Calu3 (cell line): ENCODE measurements around the gene TMPRSS11B. TPM values are rescaled to one million over a fixed set of nuclear protein-coding genes. Genes with fewer than 3 reads are reported as not detected.
"Not testable (repeated sequence)": the region's sequence is repeated elsewhere in the genome, so short reads cannot be mapped to it uniquely, and the experiment has no call there.

Experiments
- BruUV-seq: library from RNA; stranded (reverse); fragments of 400-500 nt; replicated peaks from 2 replicates; lab custom pipeline; 2021; lab: Mats Ljungman, UMichigan
- CTCF ChIA-PET: fragments of 300-600 bp; sonication (Branson Sonifier 250); formaldehyde crosslinking; loops from one replicate; lab custom pipeline; 2022; ENCODE audit warnings: antibody characterized with exemption; lab: Charles Lee
- DNase-seq: peaks from one replicate; pipeline ENCODE4 v3.0.0; 2022
- H3K27ac Mint-ChIP-seq: one replicate; pipeline ENCODE4 v1.8.0; 2022; ENCODE audit warnings: mixed read lengths; ENCODE audit not compliant: unreplicated experiment
- H3K27me3 Mint-ChIP-seq: one replicate; pipeline ENCODE4 v1.8.0; 2022; ENCODE audit warnings: mixed read lengths; ENCODE audit not compliant: unreplicated experiment
- H3K36me3 Mint-ChIP-seq: one replicate; pipeline ENCODE4 v1.8.0; 2022; ENCODE audit warnings: mild to moderate bottlenecking, moderate library complexity, mixed read lengths; ENCODE audit not compliant: insufficient read depth, unreplicated experiment
- H3K4me1 Mint-ChIP-seq: one replicate; pipeline ENCODE4 v1.8.0; 2022; ENCODE audit warnings: mild to moderate bottlenecking, low read depth, mixed read lengths; ENCODE audit not compliant: unreplicated experiment
- H3K4me3 Mint-ChIP-seq: one replicate; pipeline ENCODE4 v1.8.0; 2022; ENCODE audit warnings: mild to moderate bottlenecking, low read depth, moderate library complexity, mixed read lengths; ENCODE audit not compliant: unreplicated experiment
- H3K9me3 Mint-ChIP-seq: one replicate; pipeline ENCODE4 v1.8.0; 2022; ENCODE audit warnings: low read depth, mixed read lengths; ENCODE audit not compliant: unreplicated experiment
- CTCF ChIP-seq: fragments of 200-600 bp; IDR thresholded peaks from one replicate; pipeline ENCODE4 v1.8.0; 2022; ENCODE audit warnings: antibody characterized with exemption; ENCODE audit not compliant: unreplicated experiment
- intact Hi-C: fragments of 100-400 bp; cut with micrococcal nuclease; formaldehyde crosslinking; loops from one replicate; pipeline ENCODE4 v1.10.0; 2022; ENCODE audit not compliant: unreplicated experiment
- total RNA-seq: library from RNA; stranded (reverse); gene quantifications from 2 replicates; pipeline ENCODE4 v1.2.3, GENCODE V29; 2022

Gene TMPRSS11B
- total RNA-seq, 1 experiment from 2014 or later, result not detected

- CTCF ChIA-PET, result no interaction called here
- H3K4me1 Mint-ChIP-seq, result peaks cover 19% of the 10 kb centered on the region
- no TSS peak for BruUV-seq
- H3K27ac Mint-ChIP-seq, result no peak overlapping the region
- no peaks in the 10 kb centered on the region for H3K27me3 Mint-ChIP-seq
- H3K9me3 Mint-ChIP-seq, result no peaks in the 10 kb centered on the region
- H3K4me3 Mint-ChIP-seq, result no peak overlapping the region
- no peaks in the 10 kb centered on the region for H3K36me3 Mint-ChIP-seq
- intact Hi-C loops, result no loop called here
- DNase-seq, result no peak
- no peak for TF ChIP-seq CTCF
Observed at GRCh38 chr4:68283714-68284113, 38.2 kb upstream of the TMPRSS11B start.

- no TSS peak for BruUV-seq
- intact Hi-C loops, result no loop called here
- Mint-ChIP-seq H3K27ac (no peak overlapping the region), H3K27me3 (no peaks in the 10 kb centered on the region), H3K4me1 (peaks cover 19% of the 10 kb centered on the region), H3K4me3 (no peak overlapping the region), H3K9me3 (no peaks in the 10 kb centered on the region), H3K36me3 (no peaks in the 10 kb centered on the region)
- no peak for TF ChIP-seq CTCF
- no peak for DNase-seq
- CTCF ChIA-PET, result no interaction called here
Observed at GRCh38 chr4:68283095-68283494, 37.6 kb upstream of the TMPRSS11B start.

- intact Hi-C loops, H3K4me3 Mint-ChIP-seq, BruUV-seq, H3K36me3 Mint-ChIP-seq, H3K9me3 Mint-ChIP-seq, CTCF ChIA-PET, H3K27ac Mint-ChIP-seq, H3K27me3 Mint-ChIP-seq, DNase-seq: not testable (repeated sequence)
- peaks cover 19% of the 10 kb centered on the region for H3K4me1 Mint-ChIP-seq
Observed at GRCh38 chr4:68281796-68282740, 36.6 kb upstream of the TMPRSS11B start.

GRCh38 chr4:68278029-68278428 lies 32.5 kb upstream of the TMPRSS11B start:
- intact Hi-C loops, result no loop called here
- no peak for TF ChIP-seq CTCF
- no peak overlapping the region for H3K4me3 Mint-ChIP-seq
- no peak for DNase-seq
- H3K27me3 Mint-ChIP-seq, result no peaks in the 10 kb centered on the region
- BruUV-seq, result no TSS peak
- CTCF ChIA-PET, result no interaction called here
- peaks cover 9% of the 10 kb centered on the region for H3K4me1 Mint-ChIP-seq
- no peaks in the 10 kb centered on the region for H3K9me3 Mint-ChIP-seq
- no peak overlapping the region for H3K27ac Mint-ChIP-seq
- no peaks in the 10 kb centered on the region for H3K36me3 Mint-ChIP-seq

- peaks cover 5% of the 10 kb centered on the region for H3K4me1 Mint-ChIP-seq
- H3K4me3 Mint-ChIP-seq, result no peak overlapping the region
- H3K27me3 Mint-ChIP-seq, result no peaks in the 10 kb centered on the region
- TF ChIP-seq CTCF, result no peak
- BruUV-seq, result no TSS peak
- H3K9me3 Mint-ChIP-seq, result no peaks in the 10 kb centered on the region
- H3K27ac Mint-ChIP-seq, result no peak overlapping the region
- CTCF ChIA-PET, result no interaction called here
- intact Hi-C loops, result no loop called here
- no peaks in the 10 kb centered on the region for H3K36me3 Mint-ChIP-seq
- DNase-seq, result no peak
Observed at GRCh38 chr4:68277627-68278026, 32.1 kb upstream of the TMPRSS11B start.
